Epithelial cell of proximal tubule (primary cell): ENCODE results near the gene NRXN2. TPM values are rescaled to one million over a fixed set of nuclear protein-coding genes. Genes with fewer than 3 reads are reported as not detected.

Experiments used
- DNase-seq: peaks from one replicate; pipeline ENCODE4 v3.0.0-alpha.2; 2011; ENCODE audit warnings: low read depth
- H3K4me3 ChIP-seq: 2 replicates; pipeline ENCODE4 v1.5.1; 2011; ENCODE audit warnings: low read depth, mild to moderate bottlenecking, low read length
- total RNA-seq: library from RNA; depleted of rRNA; stranded (reverse); fragments of >200 nt; gene quantifications from 2 replicates; pipeline ENCODE4 v1.2.3, GENCODE V29; 2015
- TF ChIP-seq, protein P1 (sequence below): conservative IDR thresholded peaks from 2 replicates; pipeline ENCODE4 v1.5.1; 2012; ENCODE audit warnings: low read depth, mild to moderate bottlenecking, low read length

The NRXN2 gene
- total RNA-seq, 1 donor from 2014 or later, result not detected

GRCh38 chr11:64605656-64606585 is 117.1 kb downstream of the NRXN2 start:
- H3K4me3 ChIP-seq, result no peak overlapping the region
- TF ChIP-seq, protein P1, sequence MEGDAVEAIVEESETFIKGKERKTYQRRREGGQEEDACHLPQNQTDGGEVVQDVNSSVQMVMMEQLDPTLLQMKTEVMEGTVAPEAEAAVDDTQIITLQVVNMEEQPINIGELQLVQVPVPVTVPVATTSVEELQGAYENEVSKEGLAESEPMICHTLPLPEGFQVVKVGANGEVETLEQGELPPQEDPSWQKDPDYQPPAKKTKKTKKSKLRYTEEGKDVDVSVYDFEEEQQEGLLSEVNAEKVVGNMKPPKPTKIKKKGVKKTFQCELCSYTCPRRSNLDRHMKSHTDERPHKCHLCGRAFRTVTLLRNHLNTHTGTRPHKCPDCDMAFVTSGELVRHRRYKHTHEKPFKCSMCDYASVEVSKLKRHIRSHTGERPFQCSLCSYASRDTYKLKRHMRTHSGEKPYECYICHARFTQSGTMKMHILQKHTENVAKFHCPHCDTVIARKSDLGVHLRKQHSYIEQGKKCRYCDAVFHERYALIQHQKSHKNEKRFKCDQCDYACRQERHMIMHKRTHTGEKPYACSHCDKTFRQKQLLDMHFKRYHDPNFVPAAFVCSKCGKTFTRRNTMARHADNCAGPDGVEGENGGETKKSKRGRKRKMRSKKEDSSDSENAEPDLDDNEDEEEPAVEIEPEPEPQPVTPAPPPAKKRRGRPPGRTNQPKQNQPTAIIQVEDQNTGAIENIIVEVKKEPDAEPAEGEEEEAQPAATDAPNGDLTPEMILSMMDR, result no peak
- DNase-seq, result no peak

DNA sequence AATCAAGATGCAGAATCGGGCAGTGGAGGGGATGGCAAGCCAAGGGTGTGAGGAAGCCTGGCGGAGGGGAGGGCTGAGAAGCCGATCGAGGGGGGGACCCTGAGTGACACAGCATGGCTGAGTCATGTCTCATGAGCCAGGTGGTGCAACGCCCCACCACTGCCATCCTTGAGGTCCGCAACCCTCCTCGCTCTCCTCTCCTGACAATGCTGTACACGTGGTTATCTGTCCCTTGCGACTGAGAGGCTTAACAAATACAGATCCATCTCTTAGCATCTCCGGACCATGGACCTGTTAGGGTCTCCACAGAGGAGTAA is 117.8 kb downstream of the NRXN2 start:
- no peak for DNase-seq
- no peak overlapping the region for H3K4me3 ChIP-seq
- TF ChIP-seq, protein P1, result no peak

GRCh38 chr11:64604458-64605243 is 118.3 kb downstream of the NRXN2 start:
- no peak overlapping the region for H3K4me3 ChIP-seq
- no peak for DNase-seq
- TF ChIP-seq, protein P1, result no peak

DNA sequence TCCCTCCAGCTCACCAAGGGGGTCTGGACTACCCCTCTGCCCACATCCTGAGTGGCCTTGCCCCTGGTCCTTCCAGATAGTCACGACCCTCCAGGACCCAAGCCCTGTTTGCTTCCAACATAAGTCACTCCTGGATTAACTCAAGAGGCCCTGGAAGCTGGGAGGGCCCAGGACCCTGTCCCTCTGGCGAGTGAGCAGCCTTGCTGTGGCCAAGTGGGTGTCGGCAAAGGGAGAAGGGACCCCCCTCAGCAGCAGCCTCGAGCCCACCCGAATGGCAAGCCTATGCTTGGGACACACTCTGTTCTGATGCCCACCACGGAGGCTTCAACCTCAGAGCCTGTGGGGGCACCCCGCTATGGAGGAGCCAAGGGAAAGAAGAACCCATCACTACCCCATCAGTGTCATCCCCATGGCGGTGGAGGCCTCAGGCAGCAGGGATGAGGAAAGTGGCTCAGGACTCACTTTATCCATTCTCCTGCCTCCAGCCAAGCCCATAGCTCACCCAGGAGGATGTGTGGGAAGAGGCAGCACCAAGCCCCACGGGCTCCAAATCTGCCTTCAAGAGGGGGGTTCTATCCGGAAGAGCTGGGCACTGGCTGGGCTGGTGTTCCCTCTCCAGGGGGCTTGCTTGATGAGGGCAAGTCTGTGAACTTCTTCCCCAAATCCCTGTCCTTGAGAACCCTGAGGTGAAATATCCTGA is 119.4 kb downstream of the NRXN2 start:
- DNase-seq, result no peak
- TF ChIP-seq, protein P1, result no peak
- no peak overlapping the region for H3K4me3 ChIP-seq

DNA sequence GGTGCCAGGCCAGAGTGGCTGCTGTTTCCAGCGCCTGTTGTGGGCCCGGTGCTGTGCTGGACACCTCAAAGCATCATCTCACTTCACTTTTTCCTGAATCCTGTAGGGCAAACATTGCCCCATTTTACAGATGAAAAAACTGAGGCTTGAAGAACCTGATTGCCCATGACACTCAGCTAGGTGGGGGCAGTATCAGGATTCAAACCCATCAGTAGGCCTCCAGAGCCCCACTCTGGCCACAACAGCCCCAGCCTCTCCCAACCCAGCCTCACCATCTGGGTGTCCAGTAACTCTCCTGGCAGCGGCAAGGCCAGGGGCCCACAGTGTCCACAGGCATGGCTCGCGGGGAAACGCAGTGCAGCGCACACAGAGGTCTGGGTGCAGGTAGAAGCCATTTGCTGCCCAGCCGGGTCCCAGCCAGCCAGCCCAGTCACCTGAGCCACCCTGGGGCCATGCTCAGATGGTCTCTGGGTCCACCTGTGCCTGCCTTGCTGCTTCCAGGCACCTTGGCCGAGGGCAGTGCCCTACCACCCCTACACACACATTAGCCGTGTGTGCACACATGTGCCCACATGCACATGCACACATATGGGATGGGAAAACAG is 120.4 kb downstream of the NRXN2 start:
- TF ChIP-seq, protein P1, result no peak
- DNase-seq, result no peak
- no peak overlapping the region for H3K4me3 ChIP-seq

GRCh38 chr11:64601605-64602465 is 121.2 kb downstream of the NRXN2 start:
- H3K4me3 ChIP-seq, result no peak overlapping the region
- no peak for DNase-seq
- TF ChIP-seq, protein P1, result no peak
